A549 (cell line): ENCODE measurements around the gene DSEL. TPM values are rescaled to one million over a fixed set of nuclear protein-coding genes. Genes with fewer than 3 reads are reported as not detected.

Experiments used
- ATAC-seq, 2 experiments: fragments of 200-7000 bp in 1 of 2; fragments of >200 bp in 1 of 2; cut with Nextera tagmentation in 1 of 2; cut with Tn5 transposase in 1 of 2; 3 replicates each; pipeline versions ENCODE4 v1.8.0 to v1.9.1; 2018 to 2020; ENCODE audit warnings: mild to moderate bottlenecking in 1 of 2, moderate library complexity in 1 of 2
- CTCF ChIA-PET: fragments of 300-600 bp; sonication (Branson Sonifier 250); formaldehyde crosslinking; extraction: SDS; loops from one replicate; lab custom pipeline; 2021; ENCODE audit warnings: antibody characterized with exemption, inconsistent platforms; lab: Yijun Ruan, JAX
- POLR2A ChIA-PET: fragments of 350-600 bp; formaldehyde crosslinking; extraction: SDS; loops from one replicate; lab custom pipeline; 2021; ENCODE audit warnings: antibody characterized with exemption, inconsistent platforms; lab: Yijun Ruan, JAX
- DNase-seq, 2 experiments: peaks; one replicate each; pipeline versions ENCODE4 v3.0.0 to v3.0.0-alpha.2; 2011 to 2016; ENCODE audit warnings: low read depth in 1 of 2, low spot score in 1 of 2
- FAIRE-seq: peaks from 2 replicates; lab custom pipeline; 2011; peaks lifted over from hg19 to GRCh38; lab: Jason Lieb, UNC
- H3K27ac ChIP-seq, 2 experiments: fragments of >200 bp; sonication (Bioruptor Twin); formaldehyde crosslinking; 3 replicates each; pipeline ENCODE4 v1.5.1; 2016 to 2017
- H3K4me1 ChIP-seq: fragments of >200 bp; sonication (Bioruptor Twin); formaldehyde crosslinking; 3 replicates; pipeline ENCODE4 v1.6.1; 2016
- H3K4me2 ChIP-seq: fragments of >200 bp; sonication (Bioruptor Twin); formaldehyde crosslinking; 3 replicates; pipeline ENCODE4 v1.6.1; 2016
- H3K4me3 ChIP-seq: fragments of >200 bp; sonication (Bioruptor Twin); formaldehyde crosslinking; 3 replicates; pipeline ENCODE4 v1.5.1; 2016
- H3K9me3 ChIP-seq: fragments of >200 bp; sonication (Bioruptor Twin); formaldehyde crosslinking; 3 replicates; pipeline ENCODE4 v1.6.1; 2016
- CBX2 ChIP-seq: fragments of 200-600 bp; sonication (generic); IDR thresholded peaks from 2 replicates; pipeline ENCODE4 v1.6.1; 2016; ENCODE audit warnings: low read depth, mild to moderate bottlenecking, borderline replicate concordance
- CEBPB ChIP-seq, 2 experiments: fragments of >200 bp in 1 of 2; sonication (Bioruptor Twin) in 1 of 2; formaldehyde crosslinking in 1 of 2; IDR thresholded peaks; 2 replicates each; pipeline ENCODE4 v1.6.1; 2012 to 2016
- CHD4 ChIP-seq: fragments of 200-600 bp; sonication (generic); IDR thresholded peaks from 2 replicates; pipeline ENCODE4 v1.6.1; 2016; ENCODE audit warnings: antibody characterized with exemption, mild to moderate bottlenecking, borderline replicate concordance
- CTCF ChIP-seq: fragments of >200 bp; sonication (Bioruptor Twin); formaldehyde crosslinking; IDR thresholded peaks from 3 replicates; pipeline ENCODE4 v1.5.1; 2016
- EHF ChIP-seq: fragments of 250-450 bp; sonication (Bioruptor Pico); IDR thresholded peaks from 2 replicates; pipeline ENCODE4 v1.5.0; 2020; ENCODE audit warnings: mild to moderate bottlenecking
- ESRRA ChIP-seq: fragments of 150-350 bp; IDR thresholded peaks from 2 replicates; pipeline ENCODE4 v1.6.1; 2014; ENCODE audit warnings: mild to moderate bottlenecking, low read length, borderline replicate concordance
- HOXB5 ChIP-seq: fragments of 250-450 bp; sonication (Bioruptor Pico); IDR thresholded peaks from 2 replicates; pipeline ENCODE4 v1.5.0; 2020; ENCODE audit warnings: mild to moderate bottlenecking, moderate library complexity
- JUNB ChIP-seq: fragments of >200 bp; sonication (Bioruptor Twin); formaldehyde crosslinking; IDR thresholded peaks from 2 replicates; pipeline ENCODE4 v1.6.1; 2016
- KDM1A ChIP-seq: fragments of 200-600 bp; sonication (generic); IDR thresholded peaks from 2 replicates; pipeline ENCODE4 v1.6.1; 2016; ENCODE audit warnings: low read depth, mild to moderate bottlenecking
- KDM5A ChIP-seq: fragments of 200-600 bp; sonication (generic); IDR thresholded peaks from 2 replicates; pipeline ENCODE4 v1.6.1; 2016; ENCODE audit warnings: antibody characterized with exemption, mild to moderate bottlenecking
- MAFK ChIP-seq: fragments of 450-650 bp; IDR thresholded peaks from 2 replicates; pipeline ENCODE4 v1.6.1; 2014; ENCODE audit not compliant: partially characterized antibody
- MAZ ChIP-seq: fragments of 150-350 bp; IDR thresholded peaks from 2 replicates; pipeline ENCODE4 v1.6.1; 2014; ENCODE audit warnings: antibody characterized with exemption, low read depth, low read length, borderline replicate concordance
- NFE2L2 ChIP-seq: fragments of 150-350 bp; conservative IDR thresholded peaks from 2 replicates; pipeline ENCODE4 v1.6.1; 2014; ENCODE audit warnings: low read length
- NPAS2 ChIP-seq: fragments of 250-450 bp; sonication (Bioruptor Pico); IDR thresholded peaks from 2 replicates; pipeline ENCODE4 v1.8.0; 2022; ENCODE audit warnings: mild to moderate bottlenecking, moderate library complexity, borderline replicate concordance
- POLR2A ChIP-seq: IDR thresholded peaks from 2 replicates; pipeline ENCODE4 v1.6.1; 2012; ENCODE audit warnings: mild to moderate bottlenecking, low read length
- RARB ChIP-seq: fragments of 250-450 bp; sonication (Bioruptor Pico); IDR thresholded peaks from 2 replicates; pipeline ENCODE4 v1.8.0; 2021; ENCODE audit warnings: mild to moderate bottlenecking, moderate library complexity
- RCOR1 ChIP-seq: fragments of 150-350 bp; IDR thresholded peaks from 2 replicates; pipeline ENCODE4 v1.6.1; 2014; ENCODE audit warnings: antibody characterized with exemption, low read length, low read depth
- RFX5 ChIP-seq: fragments of 450-650 bp; IDR thresholded peaks from 2 replicates; pipeline ENCODE4 v1.7.1; 2014; ENCODE audit warnings: antibody characterized with exemption, mild to moderate bottlenecking, moderate library complexity
- SMC3 ChIP-seq: fragments of >200 bp; sonication (Bioruptor Twin); formaldehyde crosslinking; IDR thresholded peaks from 3 replicates; pipeline ENCODE4 v1.6.1; 2018; ENCODE audit warnings: inconsistent platforms
- TP53 ChIP-seq: fragments of 250-450 bp; sonication (Bioruptor Pico); IDR thresholded peaks from 2 replicates; pipeline ENCODE4 v1.5.0; 2021; ENCODE audit warnings: mild to moderate bottlenecking, moderate library complexity
- ZFP36 ChIP-seq: fragments of 450-650 bp; IDR thresholded peaks from 2 replicates; pipeline ENCODE4 v1.6.1; 2014; ENCODE audit warnings: borderline replicate concordance; ENCODE audit not compliant: partially characterized antibody
- ZSCAN20 ChIP-seq: fragments of 250-450 bp; sonication (Bioruptor Pico); IDR thresholded peaks from 2 replicates; pipeline ENCODE4 v1.8.0; 2022; ENCODE audit warnings: mild to moderate bottlenecking, moderate library complexity
- WGBS: methylation state at CpG from one replicate; pipeline ENCODE4 v1.1.6; 2017; ENCODE audit errors: missing lambda C conversion rate; 5-methylcytosine and 5-hydroxymethylcytosine counted together
- polyA plus RNA-seq, 4 experiments: library from polyadenylated mRNA; depleted of rRNA in 3 of 4; stranded (reverse); fragments of >200 nt; fragmentation: RNase III in 1 of 4; extraction: RNeasy Plus Mini Kit Qiagen cat#74134 plus additional on column Dnase treatment in 1 of 4; gene quantifications; 2 replicates in 3 of 4; 3 replicates in 1 of 4; pipeline ENCODE4 v1.2.3, GENCODE V29; 2011 to 2017
- TF ChIP-seq, protein P1 (sequence below): fragments of 200-600 bp; sonication (generic); IDR thresholded peaks from 2 replicates; pipeline ENCODE4 v1.6.1; 2016; ENCODE audit warnings: antibody characterized with exemption, mild to moderate bottlenecking, moderate library complexity
- TF ChIP-seq, protein P2 (sequence below): IDR thresholded peaks from 2 replicates; pipeline ENCODE4 v1.6.1; 2012; ENCODE audit warnings: low read depth, borderline replicate concordance
- TF ChIP-seq, protein P3 (sequence below): fragments of 250-450 bp; sonication (Bioruptor Pico); IDR thresholded peaks from 2 replicates; pipeline ENCODE4 v1.5.0; 2020; ENCODE audit warnings: low read depth, mild to moderate bottlenecking, moderate library complexity

Gene DSEL
- polyA plus RNA-seq, 2 of the 4 experiments (the other 2 are of a cell fraction): 0.21 to 0.34 TPM

- DNase-seq (no peak), ATAC-seq (no peak), FAIRE-seq (no peak)
- WGBS: 4% methylated on average over 4 of the region's 4 CpGs
- ChIA-PET CTCF (no interaction called here), POLR2A (no interaction called here)
- H3K4me3 ChIP-seq: no peak overlapping the region
- H3K9me3 ChIP-seq: no peaks in the 10 kb centered on the region
- H3K4me2 ChIP-seq: no peak overlapping the region
- TF ChIP-seq NFE2L2 (no peak), POLR2A (no peak), ZFP36 (no peak), RCOR1 (no peak), CTCF (no peak), JUNB (no peak), CHD4 (no peak), SMC3 (no peak), MAFK (no peak), MAZ (no peak), RFX5 (no peak)
- TF ChIP-seq, protein P1, sequence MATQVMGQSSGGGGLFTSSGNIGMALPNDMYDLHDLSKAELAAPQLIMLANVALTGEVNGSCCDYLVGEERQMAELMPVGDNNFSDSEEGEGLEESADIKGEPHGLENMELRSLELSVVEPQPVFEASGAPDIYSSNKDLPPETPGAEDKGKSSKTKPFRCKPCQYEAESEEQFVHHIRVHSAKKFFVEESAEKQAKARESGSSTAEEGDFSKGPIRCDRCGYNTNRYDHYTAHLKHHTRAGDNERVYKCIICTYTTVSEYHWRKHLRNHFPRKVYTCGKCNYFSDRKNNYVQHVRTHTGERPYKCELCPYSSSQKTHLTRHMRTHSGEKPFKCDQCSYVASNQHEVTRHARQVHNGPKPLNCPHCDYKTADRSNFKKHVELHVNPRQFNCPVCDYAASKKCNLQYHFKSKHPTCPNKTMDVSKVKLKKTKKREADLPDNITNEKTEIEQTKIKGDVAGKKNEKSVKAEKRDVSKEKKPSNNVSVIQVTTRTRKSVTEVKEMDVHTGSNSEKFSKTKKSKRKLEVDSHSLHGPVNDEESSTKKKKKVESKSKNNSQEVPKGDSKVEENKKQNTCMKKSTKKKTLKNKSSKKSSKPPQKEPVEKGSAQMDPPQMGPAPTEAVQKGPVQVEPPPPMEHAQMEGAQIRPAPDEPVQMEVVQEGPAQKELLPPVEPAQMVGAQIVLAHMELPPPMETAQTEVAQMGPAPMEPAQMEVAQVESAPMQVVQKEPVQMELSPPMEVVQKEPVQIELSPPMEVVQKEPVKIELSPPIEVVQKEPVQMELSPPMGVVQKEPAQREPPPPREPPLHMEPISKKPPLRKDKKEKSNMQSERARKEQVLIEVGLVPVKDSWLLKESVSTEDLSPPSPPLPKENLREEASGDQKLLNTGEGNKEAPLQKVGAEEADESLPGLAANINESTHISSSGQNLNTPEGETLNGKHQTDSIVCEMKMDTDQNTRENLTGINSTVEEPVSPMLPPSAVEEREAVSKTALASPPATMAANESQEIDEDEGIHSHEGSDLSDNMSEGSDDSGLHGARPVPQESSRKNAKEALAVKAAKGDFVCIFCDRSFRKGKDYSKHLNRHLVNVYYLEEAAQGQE: no peak
- TF ChIP-seq, protein P2, sequence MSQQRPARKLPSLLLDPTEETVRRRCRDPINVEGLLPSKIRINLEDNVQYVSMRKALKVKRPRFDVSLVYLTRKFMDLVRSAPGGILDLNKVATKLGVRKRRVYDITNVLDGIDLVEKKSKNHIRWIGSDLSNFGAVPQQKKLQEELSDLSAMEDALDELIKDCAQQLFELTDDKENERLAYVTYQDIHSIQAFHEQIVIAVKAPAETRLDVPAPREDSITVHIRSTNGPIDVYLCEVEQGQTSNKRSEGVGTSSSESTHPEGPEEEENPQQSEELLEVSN: no peak
- TF ChIP-seq, protein P3, sequence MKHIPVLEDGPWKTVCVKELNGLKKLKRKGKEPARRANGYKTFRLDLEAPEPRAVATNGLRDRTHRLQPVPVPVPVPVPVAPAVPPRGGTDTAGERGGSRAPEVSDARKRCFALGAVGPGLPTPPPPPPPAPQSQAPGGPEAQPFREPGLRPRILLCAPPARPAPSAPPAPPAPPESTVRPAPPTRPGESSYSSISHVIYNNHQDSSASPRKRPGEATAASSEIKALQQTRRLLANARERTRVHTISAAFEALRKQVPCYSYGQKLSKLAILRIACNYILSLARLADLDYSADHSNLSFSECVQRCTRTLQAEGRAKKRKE (CRISPR knock-in tag): no peak
- no peaks in the 10 kb centered on the region for H3K4me1 ChIP-seq
- no peak overlapping the region for H3K27ac ChIP-seq
These were observed 33.4 kb upstream of the DSEL start for GRCh38 chr18:67549946-67550345.

- FAIRE-seq: no peak
- ChIA-PET CTCF (no interaction called here), POLR2A (no interaction called here)
- Histone ChIP-seq H3K4me1 (no peaks in the 10 kb centered on the region), H3K9me3 (no peaks in the 10 kb centered on the region), H3K27ac (no peak overlapping the region), H3K4me2 (no peak overlapping the region)
- ATAC-seq: no peak
- no peak for DNase-seq
- TF ChIP-seq KDM1A (no peak), ZFP36 (no peak), ZSCAN20 (no peak), JUNB (no peak), HOXB5 (CRISPR knock-in tag) (no peak), CEBPB (IDR thresholded peaks at IDR 0.05) (no peak), KDM5A (no peak), EHF (CRISPR knock-in tag) (no peak), ESRRA (no peak), CBX2 (no peak), RCOR1 (no peak), NPAS2 (CRISPR knock-in tag) (no peak), TP53 (CRISPR knock-in tag) (no peak), RARB (CRISPR knock-in tag) (no peak)
- TF ChIP-seq, protein P1: no peak
- TF ChIP-seq, all 56 proteins: peak for 0
- no peak overlapping the region for H3K4me3 ChIP-seq
These were observed 29.2 kb upstream of the DSEL start for GRCh38 chr18:67545681-67546080.
